T47D (cell line): ENCODE data around the gene PSTPIP1.

ENCODE experiments used
- DNase-seq, 2 experiments: peaks; one replicate each; pipeline versions ENCODE4 v3.0.0 to v3.0.0-alpha.2; 2011 to 2012; ENCODE audit warnings: low read depth in 1 of 2, low spot score in 1 of 2
- JUND ChIP-seq: IDR thresholded peaks from 2 replicates; pipeline ENCODE4 v1.6.1; 2012; ENCODE audit warnings: low read depth
- in situ Hi-C: cut with HindIII; loops from 2 replicates; pipeline ENCODE4 v1.10.0; 2016; ENCODE audit warnings: low sequenced_read_pairs, low pct_unique_long_range_greater_than_20kb

PSTPIP1 gene

GRCh38 chr15:77020348-77021087 lies 25.6 kb downstream of the PSTPIP1 start:
- in situ Hi-C loops: no loop called here
- no peak for TF ChIP-seq JUND
- DNase-seq: no peak

GRCh38 chr15:77021088-77021481 lies 26.2 kb downstream of the PSTPIP1 start:
- in situ Hi-C loops: no loop called here
- DNase-seq: no peak
- TF ChIP-seq JUND: no peak

- in situ Hi-C loops: no loop called here
- no peak for TF ChIP-seq JUND
- DNase-seq: no peak
These were observed 27.0 kb downstream of the PSTPIP1 start for GRCh38 chr15:77021803-77022381.

GRCh38 chr15:77022646-77023575 lies 28.0 kb downstream of the PSTPIP1 start:
- TF ChIP-seq JUND: no peak
- in situ Hi-C loops: no loop called here
- no peak for DNase-seq

DNA sequence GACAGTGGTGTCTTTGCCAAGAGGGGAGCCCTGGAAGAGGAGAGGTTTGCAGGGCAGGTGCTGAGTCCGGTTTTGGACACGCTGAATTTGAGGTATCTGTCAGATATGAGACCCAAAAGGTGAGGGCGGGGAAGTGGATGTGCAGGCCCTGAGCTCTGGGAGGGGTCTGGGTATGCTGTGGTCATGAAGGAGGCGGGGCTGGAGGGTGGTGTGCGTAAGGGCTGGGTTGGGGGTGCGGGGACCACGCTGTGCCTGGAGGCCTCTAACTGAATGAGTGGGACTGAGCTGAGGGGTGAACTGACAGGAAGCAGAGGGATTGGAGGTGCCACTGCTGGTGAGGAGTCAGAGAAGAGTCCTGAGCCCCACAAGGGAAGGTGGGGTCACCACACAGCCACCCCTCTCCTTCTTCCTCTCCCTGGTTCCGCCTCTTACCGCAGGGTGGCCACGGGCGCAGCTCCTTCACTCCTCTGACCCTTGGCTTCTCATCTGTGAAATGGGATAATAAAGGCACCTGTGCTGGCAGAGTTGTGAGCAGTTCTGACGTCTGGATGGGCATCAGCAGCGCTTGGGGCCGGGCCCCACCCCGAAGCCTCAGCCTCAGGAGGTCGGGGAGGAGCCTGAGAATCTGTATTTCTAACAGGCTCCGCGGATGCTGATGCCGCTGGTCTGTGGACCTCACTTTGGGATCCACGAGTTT lies 28.8 kb downstream of the PSTPIP1 start:
- DNase-seq: no peak
- in situ Hi-C loops: no loop called here
- no peak for TF ChIP-seq JUND

DNA sequence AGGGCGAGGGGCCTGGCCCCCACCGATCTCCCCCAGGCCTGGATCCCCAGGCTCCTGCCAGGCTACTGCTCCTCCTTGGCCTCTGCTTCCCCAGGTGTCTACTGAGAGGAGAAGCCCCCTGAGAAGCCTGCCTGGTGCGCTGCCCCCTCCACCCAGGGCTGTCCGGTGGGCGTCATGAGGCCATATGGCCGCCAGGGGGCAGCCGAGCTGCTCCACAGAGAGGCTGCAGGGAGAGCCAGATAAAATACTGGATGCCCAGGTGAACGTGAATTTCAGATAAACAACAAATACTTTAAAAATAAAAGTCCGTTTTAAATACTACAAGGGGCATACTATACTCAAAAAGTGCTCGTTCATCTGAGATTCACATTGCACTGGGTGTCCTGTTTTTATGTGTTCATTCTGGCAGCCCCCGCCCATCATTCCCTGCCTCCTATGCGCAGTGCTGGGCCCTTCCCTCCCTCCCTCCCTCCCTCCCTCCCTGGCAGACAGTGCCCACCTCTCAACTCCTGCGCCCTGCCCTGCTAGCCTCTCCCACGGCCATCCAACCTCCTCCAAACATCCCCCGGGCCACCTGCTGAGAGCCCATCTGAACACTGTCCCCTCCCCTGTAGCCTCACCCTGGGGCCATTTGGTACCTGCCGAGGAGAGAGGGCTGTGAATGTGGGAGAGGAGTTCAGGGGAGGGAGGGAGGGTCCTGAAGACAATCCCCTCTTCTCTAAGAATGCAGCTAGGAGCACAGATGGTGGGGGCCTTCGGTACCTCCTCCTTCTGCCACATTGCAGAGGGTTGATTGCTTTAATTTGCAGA lies 29.6 kb downstream of the PSTPIP1 start:
- DNase-seq: peak; percentile 58 to 79
- in situ Hi-C loops: no loop called here
- no peak for TF ChIP-seq JUND

GRCh38 chr15:77025083-77025901 lies 30.4 kb downstream of the PSTPIP1 start:
- in situ Hi-C loops: no loop called here
- no peak for DNase-seq
- no peak for TF ChIP-seq JUND

GRCh38 chr15:77025941-77026411 lies 31.1 kb downstream of the PSTPIP1 start:
- no peak for DNase-seq
- TF ChIP-seq JUND: no peak
- in situ Hi-C loops: no loop called here

DNA sequence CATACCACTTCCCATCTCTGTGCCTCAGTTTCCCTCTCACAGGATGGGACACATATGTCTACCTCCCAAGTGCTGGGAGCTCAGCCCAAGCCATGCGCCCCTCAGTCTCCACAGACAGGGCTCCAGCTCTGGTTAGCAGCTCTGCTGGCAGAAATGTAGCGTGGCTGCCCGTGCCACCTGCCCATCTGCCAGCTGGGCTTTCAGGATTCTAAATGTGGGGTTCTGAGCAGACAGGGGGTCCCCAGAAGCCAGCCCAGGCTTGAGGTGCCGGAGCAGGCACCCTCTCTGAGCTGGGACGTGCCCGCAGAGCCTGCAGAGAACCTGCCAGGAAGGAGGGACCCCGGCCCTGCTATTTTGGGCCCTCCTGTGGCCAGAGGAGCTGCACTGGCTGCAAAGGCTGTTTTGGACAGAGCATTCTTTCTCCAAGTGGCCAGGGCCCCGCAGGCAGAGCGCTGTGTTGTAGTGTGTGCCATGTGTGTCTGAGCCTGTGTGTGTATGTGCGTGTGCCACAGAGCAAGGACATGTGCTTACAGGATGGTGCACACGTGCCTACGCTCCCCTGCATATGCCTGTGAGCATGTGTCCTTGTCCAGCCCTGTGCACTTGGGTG lies 31.7 kb downstream of the PSTPIP1 start:
- TF ChIP-seq JUND: no peak
- DNase-seq: no peak
- in situ Hi-C loops: no loop called here

DNA sequence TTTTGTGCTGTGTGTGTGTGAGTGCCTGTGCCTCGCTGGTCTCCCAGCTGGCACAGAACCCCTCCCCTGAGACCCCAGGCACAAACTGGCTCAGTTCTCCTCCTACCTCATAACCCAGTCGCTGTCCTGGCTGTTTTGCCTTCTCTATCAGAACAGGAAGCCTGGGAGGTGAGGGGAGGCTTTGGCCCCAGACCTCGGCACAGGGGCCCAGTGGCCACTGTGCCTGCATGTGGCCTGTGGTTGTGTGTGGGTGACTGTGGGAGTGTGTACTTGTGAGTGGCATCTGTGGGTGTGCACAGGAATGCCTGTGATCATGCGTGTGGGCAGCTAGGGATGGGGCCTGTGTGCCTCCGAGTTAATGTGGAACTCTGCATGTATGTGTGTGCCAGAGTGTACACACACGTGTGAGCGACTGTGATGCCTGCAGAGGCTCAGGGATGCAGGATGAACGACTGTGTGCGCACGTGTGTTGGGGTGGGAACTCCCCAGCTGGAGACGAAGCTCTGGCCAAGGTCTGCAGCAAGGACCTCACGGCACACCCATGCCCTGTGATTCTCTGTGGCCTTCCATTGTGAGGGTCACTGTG lies 32.3 kb downstream of the PSTPIP1 start:
- TF ChIP-seq JUND: no peak
- in situ Hi-C loops: no loop called here
- DNase-seq: no peak
